Dedifferentiated amniotic fluid mesenchymal stem cell (primary cell): ENCODE data around the gene CTSD.
"Not testable (repeated sequence)": the region's sequence is repeated elsewhere in the genome, so short reads cannot be mapped to it uniquely, and the experiment has no call there.

Experiments
- DNase-seq: peaks from one replicate; pipeline ENCODE4 v3.0.0-alpha.2; 2016; ENCODE audit errors: extremely low spot score

The CTSD gene

GRCh38 chr11:1770061-1770460 is 6.3 kb upstream of the CTSD start:
- no peak for DNase-seq

- not testable (repeated sequence) for DNase-seq
Observed at GRCh38 chr11:1769304-1769936, 5.7 kb upstream of the CTSD start.

GRCh38 chr11:1768141-1768469 is 4.4 kb upstream of the CTSD start:
- DNase-seq = no peak

- no peak for DNase-seq
Observed at GRCh38 chr11:1767399-1768140, 3.8 kb upstream of the CTSD start.

GRCh38 chr11:1766719-1767398 is 3.1 kb upstream of the CTSD start:
- no peak for DNase-seq

- no peak for DNase-seq
Observed at GRCh38 chr11:1765871-1766718, 2.4 kb upstream of the CTSD start.

GRCh38 chr11:1763336-1763795 is 361 bp downstream of the CTSD start:
- no peak for DNase-seq

GRCh38 chr11:1762537-1763302 is 1.0 kb downstream of the CTSD start:
- no peak for DNase-seq

GRCh38 chr11:1761857-1762536 is 1.7 kb downstream of the CTSD start:
- DNase-seq = no peak

GRCh38 chr11:1761110-1761856 is 2.4 kb downstream of the CTSD start:
- DNase-seq = no peak

GRCh38 chr11:1760351-1761109 is 3.2 kb downstream of the CTSD start:
- no peak for DNase-seq

- DNase-seq = no peak
Observed at GRCh38 chr11:1759851-1760220, 3.9 kb downstream of the CTSD start.

- no peak for DNase-seq
Observed at GRCh38 chr11:1759151-1759850, 4.4 kb downstream of the CTSD start.

- DNase-seq = no peak
Observed at GRCh38 chr11:1758611-1759150, 5.0 kb downstream of the CTSD start.

- no peak for DNase-seq
Observed at GRCh38 chr11:1757861-1758610, 5.7 kb downstream of the CTSD start.

- no peak for DNase-seq
Observed at GRCh38 chr11:1756791-1757771, 6.6 kb downstream of the CTSD start.
